Esophagus muscularis mucosa (tissue), 4 donors: ENCODE data around the gene SLC22A12. TPM values are rescaled to one million over a fixed set of nuclear protein-coding genes. Genes with fewer than 3 reads are reported as not detected.

Experiments used
- DNase-seq: peaks from one replicate; pipeline ENCODE4 v3.0.0-alpha.2; 2017; ENCODE audit errors: extremely low spot score
- H3K27ac ChIP-seq, 4 donors: fragments of 200-600 bp; sonication (generic); replicated peaks in 1 of 4; 1 replicate in 3 of 4; 2 replicates in 1 of 4; pipeline ENCODE4 v1.5.1; 2016 to 2019; ENCODE audit warnings: mild to moderate bottlenecking in 1 of 4
- H3K27me3 ChIP-seq, 4 donors: fragments of 200-600 bp; sonication (generic); one replicate each; pipeline versions ENCODE4 v1.5.1 to v1.6.0; 2016 to 2019
- H3K36me3 ChIP-seq, 4 donors: fragments of 200-600 bp; sonication (generic); one replicate each; pipeline ENCODE4 v1.5.1; 2016 to 2019
- H3K4me1 ChIP-seq, 4 donors: fragments of 200-600 bp; sonication (generic); one replicate each; pipeline ENCODE4 v1.5.1; 2016 to 2019
- H3K4me3 ChIP-seq, 4 donors: fragments of 200-600 bp; sonication (generic); 1 replicate in 2 of 4; 2 replicates in 2 of 4; pipeline ENCODE4 v1.5.1; 2016 to 2019; ENCODE audit warnings: mild to moderate bottlenecking in 4 of 4, moderate library complexity in 1 of 4
- H3K9me3 ChIP-seq, 4 donors: fragments of 200-600 bp; sonication (generic); 1 replicate in 3 of 4; 2 replicates in 1 of 4; pipeline ENCODE4 v1.5.1; 2016 to 2019
- CTCF ChIP-seq, 3 experiments: fragments of 200-600 bp in 2 of 3; fragments of 450-650 bp in 1 of 3; sonication (generic) in 2 of 3; IDR thresholded peaks; one replicate each; pipeline ENCODE4 v1.5.1; 2017 to 2019; ENCODE audit warnings: antibody characterized with exemption in 3 of 3, mild to moderate bottlenecking in 2 of 3, moderate library complexity in 1 of 3
- EP300 ChIP-seq: sonication (generic); formaldehyde crosslinking; IDR thresholded peaks from one replicate; pipeline ENCODE4 v1.6.1; 2017; ENCODE audit warnings: antibody characterized with exemption
- POLR2A ChIP-seq: fragments of 450-650 bp; IDR thresholded peaks from one replicate; pipeline ENCODE4 v1.6.1; 2017; ENCODE audit warnings: antibody characterized with exemption, moderate library complexity, mild to moderate bottlenecking, low read depth
- POLR2AphosphoS5 ChIP-seq, 2 donors: sonication (generic); formaldehyde crosslinking; IDR thresholded peaks; one replicate each; pipeline ENCODE4 v1.6.1; 2017; ENCODE audit warnings: antibody characterized with exemption in 2 of 2
- WGBS: methylation state at CpG from one replicate; pipeline ENCODE4 v1.1.5; 2018; 5-methylcytosine and 5-hydroxymethylcytosine counted together
- intact Hi-C: fragments of 100-400 bp; cut with DNase I; formaldehyde crosslinking; loops from one replicate; pipeline ENCODE4 v1.15.1; 2023
- total RNA-seq, 4 donors: library from RNA; depleted of rRNA; stranded (reverse); fragments of >200 nt; gene quantifications; one replicate each; pipeline versions ENCODE4 v1.1.0 to v1.2.1, GENCODE V29; 2016

SLC22A12 gene
- total RNA-seq, 4 donors from 2014 or later, result not detected

GRCh38 chr11:64577202-64577601 is 13.8 kb upstream of the SLC22A12 start:
- WGBS, result 92% methylated on average over 6 of the region's 6 CpGs
- no peak for TF ChIP-seq CTCF (IDR thresholded peaks at IDR 0.05)
- no peak for TF ChIP-seq POLR2A
- TF ChIP-seq POLR2AphosphoS5 (IDR thresholded peaks at IDR 0.05), result no peak
- TF ChIP-seq EP300, result no peak

GRCh38 chr11:64580412-64580811 is 10.6 kb upstream of the SLC22A12 start:
- H3K4me3 ChIP-seq, result no peak overlapping the region
- H3K4me1 ChIP-seq, result no peaks in the 10 kb centered on the region
- no peak overlapping the region for H3K27ac ChIP-seq
- TF ChIP-seq EP300, result no peak
- no peak for TF ChIP-seq POLR2A
- no peak for TF ChIP-seq CTCF (IDR thresholded peaks at IDR 0.05)
- no peaks in the 10 kb centered on the region for H3K36me3 ChIP-seq
- intact Hi-C loops, result no loop called here
- 45% methylated on average over 7 of the region's 7 CpGs for WGBS
- no peak for DNase-seq
- H3K9me3 ChIP-seq, result no peaks in the 10 kb centered on the region
- H3K27me3 ChIP-seq, result peaks cover 0 to 3% (median 0%) of the 10 kb centered on the region in 4 donors

More at GRCh38 chr11:64577202-64577601, 13.8 kb upstream of the SLC22A12 start:
- peaks cover 0 to 3% (median 0%) of the 10 kb centered on the region in 4 donors for H3K27me3 ChIP-seq
- no peak overlapping the region for H3K4me3 ChIP-seq
- H3K36me3 ChIP-seq, result no peaks in the 10 kb centered on the region
- DNase-seq, result no peak
- intact Hi-C loops, result no loop called here
- H3K4me1 ChIP-seq, result no peaks in the 10 kb centered on the region
- no peak overlapping the region for H3K27ac ChIP-seq
- H3K9me3 ChIP-seq, result no peaks in the 10 kb centered on the region

GRCh38 chr11:64581057-64581523 is 9.9 kb upstream of the SLC22A12 start:
- Histone ChIP-seq H3K9me3 (no peaks in the 10 kb centered on the region), H3K4me1 (no peaks in the 10 kb centered on the region), H3K27ac (no peak overlapping the region), H3K36me3 (no peaks in the 10 kb centered on the region), H3K27me3 (peaks cover 0 to 3% (median 0%) of the 10 kb centered on the region in 4 donors), H3K4me3 (no peak overlapping the region)
- intact Hi-C loops, result no loop called here
- TF ChIP-seq POLR2A (no peak), POLR2AphosphoS5 (IDR thresholded peaks at IDR 0.05) (no peak), CTCF (IDR thresholded peaks at IDR 0.05) (no peak), EP300 (no peak)
- WGBS, result 95% methylated on average over 17 of the region's 17 CpGs
- DNase-seq, result no peak

GRCh38 chr11:64582885-64583284 is 8.1 kb upstream of the SLC22A12 start:
- Histone ChIP-seq H3K27me3 (no peaks in the 10 kb centered on the region), H3K27ac (no peak overlapping the region), H3K9me3 (peaks cover 0 to under 1% (median 0%) of the 10 kb centered on the region in 4 donors), H3K4me3 (no peak overlapping the region), H3K36me3 (no peaks in the 10 kb centered on the region), H3K4me1 (no peaks in the 10 kb centered on the region)
- intact Hi-C loops, result no loop called here
- TF ChIP-seq POLR2AphosphoS5 (IDR thresholded peaks at IDR 0.05) (no peak), EP300 (no peak), POLR2A (no peak), CTCF (IDR thresholded peaks at IDR 0.05) (no peak)
- WGBS, result 88% methylated on average over 14 of the region's 15 CpGs
- DNase-seq, result no peak
